Neural progenitor cell (in vitro differentiated cells): Measurements from ENCODE around the gene CBL.
A peak's percentile ranks its signal among the peaks of the same experiment; 100 is the strongest.

ENCODE experiments used
- EZH2phosphoT487 ChIP-seq: fragments of 200-600 bp; sonication (generic); IDR thresholded peaks from 2 replicates; pipeline ENCODE4 v1.6.1; 2017; ENCODE audit warnings: antibody characterized with exemption
- TF ChIP-seq, protein P1 (sequence below): fragments of 200-600 bp; sonication (generic); IDR thresholded peaks from 2 replicates; pipeline ENCODE4 v1.5.1; 2017; ENCODE audit warnings: antibody characterized with exemption, mild to moderate bottlenecking

DNA sequence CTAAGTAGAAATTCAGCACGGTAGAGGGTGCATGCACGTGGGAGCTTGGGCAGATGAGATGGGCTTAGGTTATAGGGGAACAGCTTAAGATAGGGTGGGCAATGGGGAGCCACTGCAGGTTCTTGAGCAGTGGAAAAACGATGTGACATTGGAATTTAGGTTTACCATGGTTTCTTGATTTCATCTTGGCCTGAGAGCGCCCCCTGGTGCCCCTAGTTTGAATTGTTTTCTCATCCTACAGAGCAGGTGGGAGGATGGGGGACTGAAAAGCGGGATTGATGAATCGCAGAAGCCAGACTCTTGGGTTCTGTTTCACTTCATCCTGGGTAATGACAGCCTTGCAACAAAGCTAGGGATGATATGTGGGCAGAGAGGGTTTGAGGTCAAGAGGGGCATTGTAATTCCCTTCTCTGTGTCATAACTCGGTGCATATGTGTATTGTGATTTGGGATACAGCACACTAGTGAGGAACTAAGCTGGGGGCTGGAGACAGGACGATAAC, 117.4 kb downstream of the CBL start:
- TF ChIP-seq, protein P1, sequence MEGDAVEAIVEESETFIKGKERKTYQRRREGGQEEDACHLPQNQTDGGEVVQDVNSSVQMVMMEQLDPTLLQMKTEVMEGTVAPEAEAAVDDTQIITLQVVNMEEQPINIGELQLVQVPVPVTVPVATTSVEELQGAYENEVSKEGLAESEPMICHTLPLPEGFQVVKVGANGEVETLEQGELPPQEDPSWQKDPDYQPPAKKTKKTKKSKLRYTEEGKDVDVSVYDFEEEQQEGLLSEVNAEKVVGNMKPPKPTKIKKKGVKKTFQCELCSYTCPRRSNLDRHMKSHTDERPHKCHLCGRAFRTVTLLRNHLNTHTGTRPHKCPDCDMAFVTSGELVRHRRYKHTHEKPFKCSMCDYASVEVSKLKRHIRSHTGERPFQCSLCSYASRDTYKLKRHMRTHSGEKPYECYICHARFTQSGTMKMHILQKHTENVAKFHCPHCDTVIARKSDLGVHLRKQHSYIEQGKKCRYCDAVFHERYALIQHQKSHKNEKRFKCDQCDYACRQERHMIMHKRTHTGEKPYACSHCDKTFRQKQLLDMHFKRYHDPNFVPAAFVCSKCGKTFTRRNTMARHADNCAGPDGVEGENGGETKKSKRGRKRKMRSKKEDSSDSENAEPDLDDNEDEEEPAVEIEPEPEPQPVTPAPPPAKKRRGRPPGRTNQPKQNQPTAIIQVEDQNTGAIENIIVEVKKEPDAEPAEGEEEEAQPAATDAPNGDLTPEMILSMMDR = peak; percentile 92
- no peak for TF ChIP-seq EZH2phosphoT487
